ENCODE data around the gene ZMYND8. TPM values are rescaled to one million over a fixed set of nuclear protein-coding genes. Genes with fewer than 3 reads are reported as not detected.

ZMYND8 gene
- total and polyA plus RNA-seq, 2 of the 8 experiments (the other 6 are each of a cell fraction or from before 2014, with no cell fraction given), result 50.5 to 163 TPM

- peak overlapping the region; percentile 25 for H3K18ac ChIP-seq (ENCODE audit: extremely low read depth, low read length)
- peaks cover 8% of the 10 kb centered on the region for H3K79me1 ChIP-seq (ENCODE audit: low read depth, low read length)
- peak overlapping the region; percentile 89 for H4K8ac ChIP-seq (ENCODE audit: extremely low read depth, insufficient read depth, low read length)
- no peak overlapping the region for H2BK120ac ChIP-seq (replicated peaks; ENCODE audit: low read depth, low read length)
- H2AK5ac ChIP-seq (ENCODE audit: low read depth, low read length), result peak overlapping the region; percentile 96; the same call in 1 of the 2 replicates
- no peak overlapping the region for H3K9ac ChIP-seq (replicated peaks in 1 of 4; ENCODE audit: extremely low read depth in 1 of 4, low read depth in 3 of 4, low read length in 3 of 4)
- peak overlapping the region; percentile 23; the same call in 1 of the 2 replicates for H3K27ac ChIP-seq (ENCODE audit: low read depth, low read length)
- H2AFZ ChIP-seq (ENCODE audit: low read length), result no peak overlapping the region
- peaks cover 33 to 96% of the 10 kb centered on the region in 2 experiments for H3K79me2 ChIP-seq (ENCODE audit: control insufficient read depth in 1 of 2, insufficient read depth in 2 of 2, low read length in 2 of 2)
- POLR2A ChIA-PET (ENCODE audit: partially characterized antibody), result interaction anchor here (1.0 to 31.3 kb wide), 5 partner anchors 9 to 82 kb away, joined by 3 to 1191 read pairs (median 3); partner anchors contain the start of gene ZMYND8
- no peak for DNase-seq (ENCODE audit: low read depth in 1 of 2, low spot score in 2 of 2)
- H3K9me3 ChIP-seq (ENCODE audit: insufficient read depth in 2 of 2, low read depth in 1 of 2, low read length in 1 of 2), result no peaks in the 10 kb centered on the region
- H2BK12ac ChIP-seq (ENCODE audit: low read depth, low read length), result 0 out of 2 replicates have a peak overlapping the region, but pooled peaks have one; percentile 6
- no peak overlapping the region for H3K23ac ChIP-seq (ENCODE audit: insufficient read length)
- H4K20me1 ChIP-seq (replicated peaks in 1 of 2; ENCODE audit: control insufficient read depth in 1 of 2, insufficient read depth in 2 of 2, low read length in 2 of 2), result peaks cover 0 to 3% of the 10 kb centered on the region in 2 experiments
- H3K14ac ChIP-seq (ENCODE audit: insufficient read length), result no peak overlapping the region
- H3K23me2 ChIP-seq (ENCODE audit: low read depth, low read length), result no peaks in the 10 kb centered on the region
- no peak overlapping the region for H3K4me2 ChIP-seq (ENCODE audit: insufficient read depth in 1 of 2, low read depth in 2 of 2, low read length in 2 of 2)
- H3K56ac ChIP-seq (replicated peaks; ENCODE audit: insufficient read length, low read depth, low read length), result no peak overlapping the region
- no peak overlapping the region for H2BK20ac ChIP-seq (ENCODE audit: low read length)
- 91% methylated on average over 11 of the region's 11 CpGs; no CpG with 5 or more reads in 1 of the 2 experiments for WGBS, 2 experiments (ENCODE audit: extremely low coverage in 1 of 2, insufficient coverage in 1 of 2, insufficient read length in 1 of 2, insufficient replicate concordance in 2 of 2, low coverage in 1 of 2, low lambda C conversion rate in 2 of 2, missing lambda C conversion rate in 1 of 2)
- FAIRE-seq, result no peak
- no peak overlapping the region for H2BK15ac ChIP-seq (ENCODE audit: low read length)
- no peaks in the 10 kb centered on the region for H3K27me3 ChIP-seq (replicated peaks in 1 of 4; ENCODE audit: control insufficient read depth in 3 of 4, extremely low read depth in 1 of 4, insufficient read depth in 3 of 4, low read length in 3 of 4)
- peak overlapping the region; percentile 93; the same call in 1 of the 2 replicates for H2BK5ac ChIP-seq (ENCODE audit: low read depth, low read length)
- peaks cover 20 to 40% (median 34%) of the 10 kb centered on the region in 4 experiments for H3K4me1 ChIP-seq (replicated peaks in 1 of 4; ENCODE audit: control insufficient read depth in 3 of 4, insufficient read depth in 4 of 4, low read length in 3 of 4)
- no peak overlapping the region for H4K5ac ChIP-seq (ENCODE audit: insufficient read length, low read depth, low read length)
- H4K91ac ChIP-seq (replicated peaks; ENCODE audit: insufficient read length, low read length), result peak overlapping the region; percentile 88
- CTCF ChIA-PET (ENCODE audit: partially characterized antibody), result interaction anchor here (1.0 to 1.6 kb wide), 5 partner anchors 9 to 77 kb away, joined by 3 to 6 read pairs (median 3); no protein-coding TSS in a partner anchor
- no peak overlapping the region for H3K4me3 ChIP-seq (ENCODE audit: extremely low read depth in 1 of 4, insufficient read depth in 2 of 4, low read depth in 3 of 4, low read length in 4 of 4)
- peaks cover 8 to 23% (median 12%) of the 10 kb centered on the region in 4 experiments for H3K36me3 ChIP-seq (ENCODE audit: control insufficient read depth in 2 of 4, insufficient read depth in 4 of 4, low read length in 3 of 4)
- peak overlapping the region; percentile 87 for H3K4ac ChIP-seq (replicated peaks; ENCODE audit: insufficient read length, low read depth, low read length)
- TF ChIP-seq SIX5 (IDR thresholded peaks at IDR 0.05; ENCODE audit: low read depth, low read length), result no peak
- no peak for TF ChIP-seq TAF1 (IDR thresholded peaks at IDR 0.05; ENCODE audit: low read depth, low read length)
- no peak for TF ChIP-seq POU5F1 (IDR thresholded peaks at IDR 0.05; ENCODE audit: low read depth, low read length)
- no peak for TF ChIP-seq CHD2 (IDR thresholded peaks at IDR 0.05; ENCODE audit: low read length)
- no peak for TF ChIP-seq SAP30 (IDR thresholded peaks at IDR 0.05; ENCODE audit: insufficient read depth, insufficient replicate concordance, low read length)
- TF ChIP-seq TBP (IDR thresholded peaks at IDR 0.05; ENCODE audit: low read depth, low read length), result no peak
- no peak for TF ChIP-seq POLR2AphosphoS5 (IDR thresholded peaks at IDR 0.05; ENCODE audit: low read depth, low read length)
- TF ChIP-seq RAD21 (IDR thresholded peaks at IDR 0.05 in 1 of 2, conservative IDR thresholded peaks at IDR 0.05 in 1 of 2; ENCODE audit: low read depth in 2 of 2, low read length in 2 of 2), result peak in 1 of 2 experiments; percentile 1; a peak in 1 of 4 replicates
- no peak for TF ChIP-seq JUND (IDR thresholded peaks at IDR 0.05; ENCODE audit: low read length)
- TF ChIP-seq RFX5 (IDR thresholded peaks at IDR 0.05; ENCODE audit: borderline replicate concordance, low read depth, low read length), result no peak
- no peak for TF ChIP-seq EP300 (IDR thresholded peaks at IDR 0.05; ENCODE audit: borderline replicate concordance in 1 of 2, low read depth in 2 of 2, low read length in 2 of 2)
- no peak for TF ChIP-seq NANOG (IDR thresholded peaks at IDR 0.05; ENCODE audit: insufficient read depth, low read depth, low read length, poor library complexity, severe bottlenecking)
Observed at GRCh38 chr20:47311967-47312681, 44.4 kb downstream of the ZMYND8 start.

Measured in H1 (cell line).